Measurements from ENCODE around the gene HNF4A. TPM values are rescaled to one million over a fixed set of nuclear protein-coding genes. Genes with fewer than 3 reads are reported as not detected.

HNF4A gene
- polyA plus RNA-seq, 1 of the 3 experiments (the other 2 are of a cell fraction) = not detected

DNA sequence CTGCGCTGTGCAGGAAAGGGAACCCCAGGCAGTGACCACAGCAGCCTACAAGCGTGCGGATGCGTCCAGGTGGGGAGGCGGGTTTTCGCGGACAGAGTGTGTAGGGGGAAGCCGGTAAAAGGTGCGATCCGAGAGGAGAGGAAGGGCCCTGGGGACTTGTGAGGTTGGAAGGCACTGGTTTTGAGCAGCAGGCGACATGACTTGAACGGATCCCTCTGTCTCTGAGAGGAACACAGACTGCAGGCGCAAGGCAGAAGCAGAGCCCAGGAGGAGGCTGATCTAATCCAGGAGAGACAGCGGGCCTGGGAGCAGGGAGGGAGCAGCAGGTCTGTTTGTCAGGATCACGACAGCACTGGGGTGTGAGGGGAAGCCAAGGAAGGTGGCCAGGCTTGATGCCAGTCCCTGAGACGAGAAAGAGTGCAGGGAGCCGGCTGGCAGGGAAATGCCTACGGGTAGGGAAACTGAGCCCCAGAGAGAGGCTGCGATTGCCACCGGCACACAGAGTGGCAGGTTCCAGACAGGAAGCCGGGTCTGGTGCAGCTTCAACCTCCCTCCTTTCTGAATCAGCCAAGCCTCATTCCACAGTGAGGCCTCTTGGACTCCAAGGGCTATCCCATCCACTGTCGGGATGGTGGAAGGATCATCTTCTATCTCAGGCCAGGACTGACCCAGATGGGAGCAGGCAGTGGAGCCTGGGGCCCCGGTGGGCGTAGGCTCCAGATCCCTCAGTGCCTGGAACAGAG, 57.1 kb downstream of the HNF4A start (continued):
- TF ChIP-seq, protein P1, sequence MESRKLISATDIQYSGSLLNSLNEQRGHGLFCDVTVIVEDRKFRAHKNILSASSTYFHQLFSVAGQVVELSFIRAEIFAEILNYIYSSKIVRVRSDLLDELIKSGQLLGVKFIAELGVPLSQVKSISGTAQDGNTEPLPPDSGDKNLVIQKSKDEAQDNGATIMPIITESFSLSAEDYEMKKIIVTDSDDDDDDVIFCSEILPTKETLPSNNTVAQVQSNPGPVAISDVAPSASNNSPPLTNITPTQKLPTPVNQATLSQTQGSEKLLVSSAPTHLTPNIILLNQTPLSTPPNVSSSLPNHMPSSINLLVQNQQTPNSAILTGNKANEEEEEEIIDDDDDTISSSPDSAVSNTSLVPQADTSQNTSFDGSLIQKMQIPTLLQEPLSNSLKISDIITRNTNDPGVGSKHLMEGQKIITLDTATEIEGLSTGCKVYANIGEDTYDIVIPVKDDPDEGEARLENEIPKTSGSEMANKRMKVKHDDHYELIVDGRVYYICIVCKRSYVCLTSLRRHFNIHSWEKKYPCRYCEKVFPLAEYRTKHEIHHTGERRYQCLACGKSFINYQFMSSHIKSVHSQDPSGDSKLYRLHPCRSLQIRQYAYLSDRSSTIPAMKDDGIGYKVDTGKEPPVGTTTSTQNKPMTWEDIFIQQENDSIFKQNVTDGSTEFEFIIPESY (IDR thresholded peaks at IDR 0.05; ENCODE audit: borderline replicate concordance, low read depth) = no peak
- TF ChIP-seq NFIC (IDR thresholded peaks at IDR 0.05; ENCODE audit: borderline replicate concordance) (no peak), GATA2 (CRISPR knock-in tag; IDR thresholded peaks at IDR 0.05) (no peak), FOSL2 (IDR thresholded peaks at IDR 0.05; ENCODE audit: borderline replicate concordance, low read depth) (no peak), RFX5 (IDR thresholded peaks at IDR 0.05; ENCODE audit: low read length) (no peak), RCOR1 (IDR thresholded peaks at IDR 0.05; ENCODE audit: low read length) (no peak), MXI1 (IDR thresholded peaks at IDR 0.05; ENCODE audit: low read depth, low read length) (no peak), POLR2AphosphoS5 (IDR thresholded peaks at IDR 0.05; ENCODE audit: low read depth, low read length) (no peak), RAD21 (IDR thresholded peaks at IDR 0.05; ENCODE audit: low read length) (no peak), GABPA (IDR thresholded peaks at IDR 0.05; ENCODE audit: low read depth) (no peak), TAF1 (IDR thresholded peaks at IDR 0.05; ENCODE audit: borderline replicate concordance, low read depth, low read length) (no peak)
- TF ChIP-seq, protein P2, sequence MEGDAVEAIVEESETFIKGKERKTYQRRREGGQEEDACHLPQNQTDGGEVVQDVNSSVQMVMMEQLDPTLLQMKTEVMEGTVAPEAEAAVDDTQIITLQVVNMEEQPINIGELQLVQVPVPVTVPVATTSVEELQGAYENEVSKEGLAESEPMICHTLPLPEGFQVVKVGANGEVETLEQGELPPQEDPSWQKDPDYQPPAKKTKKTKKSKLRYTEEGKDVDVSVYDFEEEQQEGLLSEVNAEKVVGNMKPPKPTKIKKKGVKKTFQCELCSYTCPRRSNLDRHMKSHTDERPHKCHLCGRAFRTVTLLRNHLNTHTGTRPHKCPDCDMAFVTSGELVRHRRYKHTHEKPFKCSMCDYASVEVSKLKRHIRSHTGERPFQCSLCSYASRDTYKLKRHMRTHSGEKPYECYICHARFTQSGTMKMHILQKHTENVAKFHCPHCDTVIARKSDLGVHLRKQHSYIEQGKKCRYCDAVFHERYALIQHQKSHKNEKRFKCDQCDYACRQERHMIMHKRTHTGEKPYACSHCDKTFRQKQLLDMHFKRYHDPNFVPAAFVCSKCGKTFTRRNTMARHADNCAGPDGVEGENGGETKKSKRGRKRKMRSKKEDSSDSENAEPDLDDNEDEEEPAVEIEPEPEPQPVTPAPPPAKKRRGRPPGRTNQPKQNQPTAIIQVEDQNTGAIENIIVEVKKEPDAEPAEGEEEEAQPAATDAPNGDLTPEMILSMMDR (IDR thresholded peaks at IDR 0.05) = no peak
- TF ChIP-seq, protein P3, sequence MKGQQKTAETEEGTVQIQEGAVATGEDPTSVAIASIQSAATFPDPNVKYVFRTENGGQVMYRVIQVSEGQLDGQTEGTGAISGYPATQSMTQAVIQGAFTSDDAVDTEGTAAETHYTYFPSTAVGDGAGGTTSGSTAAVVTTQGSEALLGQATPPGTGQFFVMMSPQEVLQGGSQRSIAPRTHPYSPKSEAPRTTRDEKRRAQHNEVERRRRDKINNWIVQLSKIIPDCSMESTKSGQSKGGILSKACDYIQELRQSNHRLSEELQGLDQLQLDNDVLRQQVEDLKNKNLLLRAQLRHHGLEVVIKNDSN (IDR thresholded peaks at IDR 0.05; ENCODE audit: borderline replicate concordance, low read depth) = no peak

DNA sequence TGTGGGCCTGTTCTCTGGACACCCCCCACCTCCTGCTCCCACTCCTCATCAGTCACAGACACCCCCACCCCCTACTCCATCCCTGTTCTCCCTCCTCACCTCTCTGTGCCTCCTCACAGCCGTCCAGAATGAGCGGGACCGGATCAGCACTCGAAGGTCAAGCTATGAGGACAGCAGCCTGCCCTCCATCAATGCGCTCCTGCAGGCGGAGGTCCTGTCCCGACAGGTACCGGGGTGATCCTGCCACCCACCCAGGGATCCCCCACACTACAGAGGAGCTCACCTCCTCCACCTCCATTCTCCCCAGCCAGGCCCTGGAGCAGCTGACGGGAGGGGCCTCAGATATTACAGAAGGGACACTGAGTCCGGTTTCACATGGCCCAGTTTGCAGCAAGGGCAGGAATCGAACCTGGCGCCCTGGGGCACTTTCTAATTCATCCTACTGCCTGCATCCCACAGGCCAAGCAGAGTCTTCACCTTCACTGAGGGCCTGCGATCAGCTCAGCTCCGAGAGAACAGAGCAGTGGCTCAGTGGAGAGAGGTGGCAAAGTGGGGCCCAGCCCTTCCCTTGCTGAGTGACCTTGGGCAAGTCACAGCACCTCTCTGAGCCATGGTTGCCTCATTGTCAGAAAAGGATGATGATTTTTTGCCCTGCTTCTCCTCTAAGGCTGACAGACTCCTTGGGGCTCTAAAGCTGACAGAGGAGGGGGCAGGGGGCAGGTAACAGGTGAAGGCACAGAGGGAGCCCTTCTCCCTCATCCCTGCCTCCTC, 58.3 kb downstream of the HNF4A start:
- WGBS (ENCODE audit: low lambda C conversion rate) = 62% methylated on average over 8 of the region's 14 CpGs
- CTCF ChIA-PET = interaction anchor here (1.0 to 1.3 kb wide), 4 partner anchors 21 to 48 kb away, joined by 3 to 5 read pairs (median 3); no protein-coding TSS in a partner anchor

More for the DNA sequence above, 58.3 kb downstream of the HNF4A start:
- no peak for DNase-seq
- Histone ChIP-seq H3K27me3 (ENCODE audit: insufficient read depth) (no peaks in the 10 kb centered on the region; the same call in 1 of the 2 replicates), H3K79me2 (ENCODE audit: insufficient read depth) (no peaks in the 10 kb centered on the region), H3K4me2 (no peak overlapping the region), H2AFZ (ENCODE audit: low read depth) (no peak overlapping the region), H3K4me1 (ENCODE audit: control insufficient read depth in 1 of 2, insufficient read depth in 2 of 2, low read depth in 1 of 2, low read length in 1 of 2) (no peaks in the 10 kb centered on the region; a peak in 1 of 4 replicates), H4K20me1 (ENCODE audit: insufficient read depth) (no peaks in the 10 kb centered on the region), H3F3A (replicated peaks; ENCODE audit: insufficient read depth) (no peaks in the 10 kb centered on the region), H3K9me3 (no peaks in the 10 kb centered on the region), H3K36me3 (replicated peaks in 1 of 2; ENCODE audit: control insufficient read depth in 1 of 2, insufficient read depth in 2 of 2, low read length in 1 of 2) (no peaks in the 10 kb centered on the region), H3K9me2 (no peaks in the 10 kb centered on the region), H3K4me3 (ENCODE audit: low read depth in 2 of 2, low read length in 1 of 2) (no peak overlapping the region), H3K9ac (no peak overlapping the region), H3K27ac (ENCODE audit: low read depth in 2 of 2, low read length in 1 of 2) (no peak overlapping the region)
- TF ChIP-seq, protein P4, sequence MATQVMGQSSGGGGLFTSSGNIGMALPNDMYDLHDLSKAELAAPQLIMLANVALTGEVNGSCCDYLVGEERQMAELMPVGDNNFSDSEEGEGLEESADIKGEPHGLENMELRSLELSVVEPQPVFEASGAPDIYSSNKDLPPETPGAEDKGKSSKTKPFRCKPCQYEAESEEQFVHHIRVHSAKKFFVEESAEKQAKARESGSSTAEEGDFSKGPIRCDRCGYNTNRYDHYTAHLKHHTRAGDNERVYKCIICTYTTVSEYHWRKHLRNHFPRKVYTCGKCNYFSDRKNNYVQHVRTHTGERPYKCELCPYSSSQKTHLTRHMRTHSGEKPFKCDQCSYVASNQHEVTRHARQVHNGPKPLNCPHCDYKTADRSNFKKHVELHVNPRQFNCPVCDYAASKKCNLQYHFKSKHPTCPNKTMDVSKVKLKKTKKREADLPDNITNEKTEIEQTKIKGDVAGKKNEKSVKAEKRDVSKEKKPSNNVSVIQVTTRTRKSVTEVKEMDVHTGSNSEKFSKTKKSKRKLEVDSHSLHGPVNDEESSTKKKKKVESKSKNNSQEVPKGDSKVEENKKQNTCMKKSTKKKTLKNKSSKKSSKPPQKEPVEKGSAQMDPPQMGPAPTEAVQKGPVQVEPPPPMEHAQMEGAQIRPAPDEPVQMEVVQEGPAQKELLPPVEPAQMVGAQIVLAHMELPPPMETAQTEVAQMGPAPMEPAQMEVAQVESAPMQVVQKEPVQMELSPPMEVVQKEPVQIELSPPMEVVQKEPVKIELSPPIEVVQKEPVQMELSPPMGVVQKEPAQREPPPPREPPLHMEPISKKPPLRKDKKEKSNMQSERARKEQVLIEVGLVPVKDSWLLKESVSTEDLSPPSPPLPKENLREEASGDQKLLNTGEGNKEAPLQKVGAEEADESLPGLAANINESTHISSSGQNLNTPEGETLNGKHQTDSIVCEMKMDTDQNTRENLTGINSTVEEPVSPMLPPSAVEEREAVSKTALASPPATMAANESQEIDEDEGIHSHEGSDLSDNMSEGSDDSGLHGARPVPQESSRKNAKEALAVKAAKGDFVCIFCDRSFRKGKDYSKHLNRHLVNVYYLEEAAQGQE (IDR thresholded peaks at IDR 0.05; ENCODE audit: low read depth, low read length) = no peak
- no peak for TF ChIP-seq NRF1 (IDR thresholded peaks at IDR 0.05; ENCODE audit: low read depth, low read length)
- POLR2A ChIA-PET = no interaction called here
